Measurements from ENCODE around the gene RERE. TPM values are rescaled to one million over a fixed set of nuclear protein-coding genes. Genes with fewer than 3 reads are reported as not detected.

The RERE gene
- total and polyA plus RNA-seq, 2 experiments from 2014 or later, result 148 to 170 TPM

DNA sequence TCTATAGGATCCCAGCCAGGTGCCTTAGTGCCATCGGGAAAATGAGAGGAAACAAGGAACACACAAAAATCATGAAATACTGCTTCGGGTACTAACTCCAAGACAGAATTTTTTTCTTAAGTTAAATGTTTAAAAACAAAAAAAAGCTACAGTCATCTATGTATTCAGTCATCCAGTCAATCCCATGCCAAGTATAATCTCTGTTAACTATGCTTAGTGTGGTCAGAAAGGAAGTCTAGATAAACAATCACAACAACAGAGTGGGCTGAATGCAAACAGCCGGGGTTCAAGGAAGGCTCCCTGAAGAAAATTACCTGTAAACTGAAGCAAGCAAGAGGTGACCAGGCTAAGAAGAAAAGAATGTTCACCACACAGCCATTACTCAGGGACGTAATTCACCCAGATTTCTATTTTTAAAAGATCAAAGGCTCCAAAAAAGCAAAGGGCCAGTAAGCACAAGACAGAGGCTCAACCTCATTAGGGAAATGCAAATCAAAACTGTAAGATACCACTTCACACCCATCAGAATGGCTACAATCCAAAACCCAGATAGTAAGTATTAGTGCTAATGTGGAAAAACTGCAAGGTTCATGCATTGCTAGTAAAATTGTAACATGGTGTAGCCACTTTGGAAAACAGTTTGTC lies 53.0 kb downstream of the RERE start:
- Mint-ChIP-seq H3K36me3 (ENCODE audit: low read depth) (no peaks in the 10 kb centered on the region), H3K4me3 (no peak overlapping the region), H3K4me1 (peaks cover 14% of the 10 kb centered on the region), H3K9me3 (no peaks in the 10 kb centered on the region), H3K27me3 (ENCODE audit: insufficient read depth, low read depth, poor library complexity) (peaks cover 7% of the 10 kb centered on the region), H3K27ac (no peak overlapping the region)
- ATAC-seq (no peak; the same call in 2 of the 3 replicates), DNase-seq (ENCODE audit: low spot score) (no peak)
- Histone ChIP-seq H3K4me3 (no peak overlapping the region), H2AFZ (no peak overlapping the region), H3K27me3 (ENCODE audit: insufficient read depth) (no peaks in the 10 kb centered on the region), H3K4me1 (ENCODE audit: insufficient read depth) (peaks cover 10% of the 10 kb centered on the region; the same call in 1 of the 2 replicates), H3F3A (replicated peaks; ENCODE audit: low read depth) (no peaks in the 10 kb centered on the region), H4K20me1 (replicated peaks; ENCODE audit: insufficient read depth) (0 out of 2 replicates have a peak, but pooled peaks cover 16% of the 10 kb centered on the region), H3K9me2 (ENCODE audit: insufficient read depth) (no peaks in the 10 kb centered on the region), H3K36me3 (ENCODE audit: insufficient read depth) (no peaks in the 10 kb centered on the region), H3K27ac (ENCODE audit: low read depth) (no peak overlapping the region), H3K79me2 (replicated peaks; ENCODE audit: insufficient read depth) (peaks cover 99% of the 10 kb centered on the region), H3K4me2 (no peak overlapping the region)
- TF ChIP-seq CTCF (conservative IDR thresholded peaks at IDR 0.05; ENCODE audit: low read depth in 2 of 2) (no peak; a peak in 1 of 4 replicates), NANOG (IDR thresholded peaks at IDR 0.05; ENCODE audit: borderline replicate concordance) (no peak), STAT1 (IDR thresholded peaks at IDR 0.05; ENCODE audit: unreplicated experiment) (no peak), POLR2AphosphoS5 (IDR thresholded peaks at IDR 0.05; ENCODE audit: low read depth) (no peak), ZNF114 (CRISPR knock-in tag; IDR thresholded peaks at IDR 0.05) (no peak), EZH2phosphoT487 (IDR thresholded peaks at IDR 0.05; ENCODE audit: unreplicated experiment) (no peak), JUNB (IDR thresholded peaks at IDR 0.05; ENCODE audit: unreplicated experiment) (no peak), CREB1 (CRISPR knock-in tag; IDR thresholded peaks at IDR 0.05; ENCODE audit: low read depth) (no peak), ETS1 (IDR thresholded peaks at IDR 0.05) (no peak), EZH2 (IDR thresholded peaks at IDR 0.05; ENCODE audit: low read depth, unreplicated experiment) (no peak), ZNF331 (CRISPR knock-in tag; IDR thresholded peaks at IDR 0.05; ENCODE audit: low read depth) (no peak)
- TF ChIP-seq, protein P1, sequence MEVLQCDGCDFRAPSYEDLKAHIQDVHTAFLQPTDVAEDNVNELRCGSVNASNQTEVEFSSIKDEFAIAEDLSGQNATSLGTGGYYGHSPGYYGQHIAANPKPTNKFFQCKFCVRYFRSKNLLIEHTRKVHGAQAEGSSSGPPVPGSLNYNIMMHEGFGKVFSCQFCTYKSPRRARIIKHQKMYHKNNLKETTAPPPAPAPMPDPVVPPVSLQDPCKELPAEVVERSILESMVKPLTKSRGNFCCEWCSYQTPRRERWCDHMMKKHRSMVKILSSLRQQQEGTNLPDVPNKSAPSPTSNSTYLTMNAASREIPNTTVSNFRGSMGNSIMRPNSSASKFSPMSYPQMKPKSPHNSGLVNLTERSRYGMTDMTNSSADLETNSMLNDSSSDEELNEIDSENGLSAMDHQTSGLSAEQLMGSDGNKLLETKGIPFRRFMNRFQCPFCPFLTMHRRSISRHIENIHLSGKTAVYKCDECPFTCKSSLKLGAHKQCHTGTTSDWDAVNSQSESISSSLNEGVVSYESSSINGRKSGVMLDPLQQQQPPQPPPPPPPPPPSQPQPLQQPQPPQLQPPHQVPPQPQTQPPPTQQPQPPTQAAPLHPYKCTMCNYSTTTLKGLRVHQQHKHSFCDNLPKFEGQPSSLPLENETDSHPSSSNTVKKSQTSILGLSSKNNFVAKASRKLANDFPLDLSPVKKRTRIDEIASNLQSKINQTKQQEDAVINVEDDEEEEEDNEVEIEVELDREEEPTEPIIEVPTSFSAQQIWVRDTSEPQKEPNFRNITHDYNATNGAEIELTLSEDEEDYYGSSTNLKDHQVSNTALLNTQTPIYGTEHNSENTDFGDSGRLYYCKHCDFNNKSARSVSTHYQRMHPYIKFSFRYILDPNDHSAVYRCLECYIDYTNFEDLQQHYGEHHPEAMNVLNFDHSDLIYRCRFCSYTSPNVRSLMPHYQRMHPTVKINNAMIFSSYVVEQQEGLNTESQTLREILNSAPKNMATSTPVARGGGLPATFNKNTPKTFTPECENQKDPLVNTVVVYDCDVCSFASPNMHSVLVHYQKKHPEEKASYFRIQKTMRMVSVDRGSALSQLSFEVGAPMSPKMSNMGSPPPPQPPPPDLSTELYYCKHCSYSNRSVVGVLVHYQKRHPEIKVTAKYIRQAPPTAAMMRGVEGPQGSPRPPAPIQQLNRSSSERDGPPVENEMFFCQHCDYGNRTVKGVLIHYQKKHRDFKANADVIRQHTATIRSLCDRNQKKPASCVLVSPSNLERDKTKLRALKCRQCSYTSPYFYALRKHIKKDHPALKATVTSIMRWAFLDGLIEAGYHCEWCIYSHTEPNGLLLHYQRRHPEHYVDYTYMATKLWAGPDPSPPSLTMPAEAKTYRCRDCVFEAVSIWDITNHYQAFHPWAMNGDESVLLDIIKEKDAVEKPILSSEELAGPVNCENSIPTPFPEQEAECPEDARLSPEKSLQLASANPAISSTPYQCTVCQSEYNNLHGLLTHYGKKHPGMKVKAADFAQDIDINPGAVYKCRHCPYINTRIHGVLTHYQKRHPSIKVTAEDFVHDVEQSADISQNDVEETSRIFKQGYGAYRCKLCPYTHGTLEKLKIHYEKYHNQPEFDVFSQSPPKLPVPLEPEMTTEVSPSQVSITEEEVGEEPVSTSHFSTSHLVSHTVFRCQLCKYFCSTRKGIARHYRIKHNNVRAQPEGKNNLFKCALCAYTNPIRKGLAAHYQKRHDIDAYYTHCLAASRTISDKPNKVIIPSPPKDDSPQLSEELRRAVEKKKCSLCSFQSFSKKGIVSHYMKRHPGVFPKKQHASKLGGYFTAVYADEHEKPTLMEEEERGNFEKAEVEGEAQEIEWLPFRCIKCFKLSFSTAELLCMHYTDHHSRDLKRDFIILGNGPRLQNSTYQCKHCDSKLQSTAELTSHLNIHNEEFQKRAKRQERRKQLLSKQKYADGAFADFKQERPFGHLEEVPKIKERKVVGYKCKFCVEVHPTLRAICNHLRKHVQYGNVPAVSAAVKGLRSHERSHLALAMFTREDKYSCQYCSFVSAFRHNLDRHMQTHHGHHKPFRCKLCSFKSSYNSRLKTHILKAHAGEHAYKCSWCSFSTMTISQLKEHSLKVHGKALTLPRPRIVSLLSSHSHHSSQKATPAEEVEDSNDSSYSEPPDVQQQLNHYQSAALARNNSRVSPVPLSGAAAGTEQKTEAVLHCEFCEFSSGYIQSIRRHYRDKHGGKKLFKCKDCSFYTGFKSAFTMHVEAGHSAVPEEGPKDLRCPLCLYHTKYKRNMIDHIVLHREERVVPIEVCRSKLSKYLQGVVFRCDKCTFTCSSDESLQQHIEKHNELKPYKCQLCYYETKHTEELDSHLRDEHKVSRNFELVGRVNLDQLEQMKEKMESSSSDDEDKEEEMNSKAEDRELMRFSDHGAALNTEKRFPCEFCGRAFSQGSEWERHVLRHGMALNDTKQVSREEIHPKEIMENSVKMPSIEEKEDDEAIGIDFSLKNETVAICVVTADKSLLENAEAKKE (CRISPR knock-in tag; IDR thresholded peaks at IDR 0.05), result no peak
- TF ChIP-seq, protein P2, sequence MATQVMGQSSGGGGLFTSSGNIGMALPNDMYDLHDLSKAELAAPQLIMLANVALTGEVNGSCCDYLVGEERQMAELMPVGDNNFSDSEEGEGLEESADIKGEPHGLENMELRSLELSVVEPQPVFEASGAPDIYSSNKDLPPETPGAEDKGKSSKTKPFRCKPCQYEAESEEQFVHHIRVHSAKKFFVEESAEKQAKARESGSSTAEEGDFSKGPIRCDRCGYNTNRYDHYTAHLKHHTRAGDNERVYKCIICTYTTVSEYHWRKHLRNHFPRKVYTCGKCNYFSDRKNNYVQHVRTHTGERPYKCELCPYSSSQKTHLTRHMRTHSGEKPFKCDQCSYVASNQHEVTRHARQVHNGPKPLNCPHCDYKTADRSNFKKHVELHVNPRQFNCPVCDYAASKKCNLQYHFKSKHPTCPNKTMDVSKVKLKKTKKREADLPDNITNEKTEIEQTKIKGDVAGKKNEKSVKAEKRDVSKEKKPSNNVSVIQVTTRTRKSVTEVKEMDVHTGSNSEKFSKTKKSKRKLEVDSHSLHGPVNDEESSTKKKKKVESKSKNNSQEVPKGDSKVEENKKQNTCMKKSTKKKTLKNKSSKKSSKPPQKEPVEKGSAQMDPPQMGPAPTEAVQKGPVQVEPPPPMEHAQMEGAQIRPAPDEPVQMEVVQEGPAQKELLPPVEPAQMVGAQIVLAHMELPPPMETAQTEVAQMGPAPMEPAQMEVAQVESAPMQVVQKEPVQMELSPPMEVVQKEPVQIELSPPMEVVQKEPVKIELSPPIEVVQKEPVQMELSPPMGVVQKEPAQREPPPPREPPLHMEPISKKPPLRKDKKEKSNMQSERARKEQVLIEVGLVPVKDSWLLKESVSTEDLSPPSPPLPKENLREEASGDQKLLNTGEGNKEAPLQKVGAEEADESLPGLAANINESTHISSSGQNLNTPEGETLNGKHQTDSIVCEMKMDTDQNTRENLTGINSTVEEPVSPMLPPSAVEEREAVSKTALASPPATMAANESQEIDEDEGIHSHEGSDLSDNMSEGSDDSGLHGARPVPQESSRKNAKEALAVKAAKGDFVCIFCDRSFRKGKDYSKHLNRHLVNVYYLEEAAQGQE (IDR thresholded peaks at IDR 0.05; ENCODE audit: unreplicated experiment), result no peak
